ENCODE measurements around the gene GUCY2D.

The GUCY2D gene

DNA sequence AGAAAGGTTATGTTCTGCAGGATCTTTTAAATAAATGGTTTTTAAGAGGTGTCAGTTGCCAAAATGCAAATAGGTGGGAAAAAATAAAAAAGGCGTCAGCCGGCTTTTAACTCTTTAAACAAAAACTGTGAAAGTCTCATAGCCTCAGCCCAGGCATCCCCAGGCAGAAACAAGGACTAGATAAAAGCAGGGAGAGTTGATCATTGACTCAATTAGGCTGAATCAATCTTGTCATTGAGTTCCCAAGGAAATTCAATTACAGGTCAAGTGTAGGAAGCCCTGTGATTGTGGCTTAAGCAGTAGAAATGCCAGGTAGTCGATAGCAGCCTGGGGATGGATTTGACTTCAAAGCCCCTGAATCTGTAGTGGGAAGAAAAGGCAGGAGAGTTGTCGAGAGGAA lies 30.8 kb upstream of the GUCY2D start:
- no peak overlapping the region for H3K27ac ChIP-seq (ENCODE audit: low read length)
- H2AFZ ChIP-seq (ENCODE audit: low read depth, low read length) = no peak overlapping the region
- no peaks in the 10 kb centered on the region for H3K9me3 ChIP-seq (ENCODE audit: insufficient read depth, low read length)
- H3K79me2 ChIP-seq (ENCODE audit: low read length) = no peaks in the 10 kb centered on the region
- H3K4me2 ChIP-seq (ENCODE audit: low read length) = no peak overlapping the region
- no peak overlapping the region for H3K9ac ChIP-seq (ENCODE audit: low read length)
- H4K20me1 ChIP-seq (ENCODE audit: insufficient read depth, low read length) = no peaks in the 10 kb centered on the region
- no peaks in the 10 kb centered on the region; the same call in 1 of the 2 replicates for H3K27me3 ChIP-seq (ENCODE audit: low read depth, low read length)
- TF ChIP-seq EZH2phosphoT487 (IDR thresholded peaks at IDR 0.05; ENCODE audit: low read depth) = no peak
- TF ChIP-seq, protein P1, sequence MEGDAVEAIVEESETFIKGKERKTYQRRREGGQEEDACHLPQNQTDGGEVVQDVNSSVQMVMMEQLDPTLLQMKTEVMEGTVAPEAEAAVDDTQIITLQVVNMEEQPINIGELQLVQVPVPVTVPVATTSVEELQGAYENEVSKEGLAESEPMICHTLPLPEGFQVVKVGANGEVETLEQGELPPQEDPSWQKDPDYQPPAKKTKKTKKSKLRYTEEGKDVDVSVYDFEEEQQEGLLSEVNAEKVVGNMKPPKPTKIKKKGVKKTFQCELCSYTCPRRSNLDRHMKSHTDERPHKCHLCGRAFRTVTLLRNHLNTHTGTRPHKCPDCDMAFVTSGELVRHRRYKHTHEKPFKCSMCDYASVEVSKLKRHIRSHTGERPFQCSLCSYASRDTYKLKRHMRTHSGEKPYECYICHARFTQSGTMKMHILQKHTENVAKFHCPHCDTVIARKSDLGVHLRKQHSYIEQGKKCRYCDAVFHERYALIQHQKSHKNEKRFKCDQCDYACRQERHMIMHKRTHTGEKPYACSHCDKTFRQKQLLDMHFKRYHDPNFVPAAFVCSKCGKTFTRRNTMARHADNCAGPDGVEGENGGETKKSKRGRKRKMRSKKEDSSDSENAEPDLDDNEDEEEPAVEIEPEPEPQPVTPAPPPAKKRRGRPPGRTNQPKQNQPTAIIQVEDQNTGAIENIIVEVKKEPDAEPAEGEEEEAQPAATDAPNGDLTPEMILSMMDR (IDR thresholded peaks at IDR 0.05; ENCODE audit: low read depth, low read length) = no peak
- no peaks in the 10 kb centered on the region for H3K36me3 ChIP-seq (replicated peaks; ENCODE audit: low read depth, low read length)
- H3K4me1 ChIP-seq (ENCODE audit: low read length) = no peaks in the 10 kb centered on the region
- H3K4me3 ChIP-seq (ENCODE audit: low read length) = no peak overlapping the region

DNA sequence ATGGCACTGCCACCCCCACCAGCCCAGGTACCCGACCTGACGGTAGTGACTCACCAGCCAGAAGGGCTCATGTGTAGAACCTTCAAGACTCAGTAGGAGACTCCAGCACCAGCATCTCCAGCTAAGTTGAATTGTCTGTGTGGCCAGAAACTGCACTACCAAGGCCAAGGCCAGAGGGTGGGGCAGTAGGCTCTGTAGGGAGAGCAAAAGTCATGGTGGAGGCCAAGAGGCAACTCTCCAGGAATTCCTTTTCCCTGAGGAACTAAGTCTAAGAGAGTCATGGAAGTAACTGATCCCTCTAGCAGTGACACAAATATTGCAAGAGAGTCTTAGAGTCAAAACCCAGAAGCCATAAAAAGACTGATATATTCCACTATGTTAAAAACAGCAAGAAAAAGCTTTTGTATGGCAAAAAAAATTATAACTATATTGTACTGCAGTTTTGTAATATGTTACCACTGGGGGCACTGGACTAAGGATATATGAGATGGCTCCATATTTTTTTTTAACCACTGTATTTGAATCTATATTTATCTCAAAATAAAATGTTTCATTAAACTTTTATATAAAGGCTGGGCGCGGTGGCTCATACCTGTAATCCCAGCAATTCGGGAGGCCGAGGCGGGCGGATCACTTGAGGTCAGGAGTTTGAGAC lies 30.2 kb upstream of the GUCY2D start:
- Histone ChIP-seq H3K4me3 (ENCODE audit: low read length) (no peak overlapping the region), H3K27ac (ENCODE audit: low read length) (no peak overlapping the region), H3K4me1 (ENCODE audit: low read length) (no peaks in the 10 kb centered on the region), H3K79me2 (ENCODE audit: low read length) (no peaks in the 10 kb centered on the region), H3K36me3 (replicated peaks; ENCODE audit: low read depth, low read length) (no peaks in the 10 kb centered on the region), H3K27me3 (ENCODE audit: low read depth, low read length) (no peaks in the 10 kb centered on the region; the same call in 1 of the 2 replicates), H3K4me2 (ENCODE audit: low read length) (no peak overlapping the region), H2AFZ (ENCODE audit: low read depth, low read length) (no peak overlapping the region), H4K20me1 (ENCODE audit: insufficient read depth, low read length) (no peaks in the 10 kb centered on the region), H3K9ac (ENCODE audit: low read length) (no peak overlapping the region), H3K9me3 (ENCODE audit: insufficient read depth, low read length) (no peaks in the 10 kb centered on the region)
- TF ChIP-seq, protein P1 (IDR thresholded peaks at IDR 0.05; ENCODE audit: low read depth, low read length) = no peak
- no peak for TF ChIP-seq EZH2phosphoT487 (IDR thresholded peaks at IDR 0.05; ENCODE audit: low read depth)

DNA sequence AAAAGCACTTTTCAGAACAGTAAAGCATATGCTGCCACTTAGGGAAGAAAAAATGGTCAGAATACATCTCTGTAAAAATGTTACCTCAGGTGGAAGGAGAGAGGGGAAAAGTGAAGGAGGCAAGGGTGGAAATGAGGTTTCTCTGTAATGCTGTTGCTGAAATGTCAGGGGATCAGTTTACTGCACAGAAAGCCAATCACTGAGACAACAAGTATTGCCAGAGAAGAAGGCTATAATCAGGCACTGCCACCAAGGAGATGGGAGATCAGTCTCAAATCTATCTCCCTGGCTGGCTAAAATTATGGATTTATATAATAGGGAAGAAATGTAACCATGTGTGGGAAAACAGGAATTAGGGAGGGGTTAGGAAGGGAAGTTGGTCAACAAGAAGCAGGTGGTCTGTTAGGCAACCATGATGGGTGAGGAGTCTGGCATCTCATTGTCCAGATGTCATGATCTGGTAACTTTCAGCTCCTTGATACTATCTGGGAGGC lies 27.7 kb upstream of the GUCY2D start:
- no peaks in the 10 kb centered on the region for H3K4me1 ChIP-seq (ENCODE audit: low read length)
- H3K9me3 ChIP-seq (ENCODE audit: insufficient read depth, low read length) = no peaks in the 10 kb centered on the region
- no peak overlapping the region for H2AFZ ChIP-seq (ENCODE audit: low read depth, low read length)
- no peak overlapping the region for H3K4me2 ChIP-seq (ENCODE audit: low read length)
- no peaks in the 10 kb centered on the region for H3K79me2 ChIP-seq (ENCODE audit: low read length)
- H3K27ac ChIP-seq (ENCODE audit: low read length) = no peak overlapping the region
- no peak overlapping the region for H3K4me3 ChIP-seq (ENCODE audit: low read length)
- no peak for TF ChIP-seq EZH2phosphoT487 (IDR thresholded peaks at IDR 0.05; ENCODE audit: low read depth)
- TF ChIP-seq, protein P1 (IDR thresholded peaks at IDR 0.05; ENCODE audit: low read depth, low read length) = no peak
- no peak overlapping the region for H3K9ac ChIP-seq (ENCODE audit: low read length)
- no peaks in the 10 kb centered on the region; the same call in 1 of the 2 replicates for H3K27me3 ChIP-seq (ENCODE audit: low read depth, low read length)
- H3K36me3 ChIP-seq (replicated peaks; ENCODE audit: low read depth, low read length) = no peaks in the 10 kb centered on the region
- H4K20me1 ChIP-seq (ENCODE audit: insufficient read depth, low read length) = no peaks in the 10 kb centered on the region

DNA sequence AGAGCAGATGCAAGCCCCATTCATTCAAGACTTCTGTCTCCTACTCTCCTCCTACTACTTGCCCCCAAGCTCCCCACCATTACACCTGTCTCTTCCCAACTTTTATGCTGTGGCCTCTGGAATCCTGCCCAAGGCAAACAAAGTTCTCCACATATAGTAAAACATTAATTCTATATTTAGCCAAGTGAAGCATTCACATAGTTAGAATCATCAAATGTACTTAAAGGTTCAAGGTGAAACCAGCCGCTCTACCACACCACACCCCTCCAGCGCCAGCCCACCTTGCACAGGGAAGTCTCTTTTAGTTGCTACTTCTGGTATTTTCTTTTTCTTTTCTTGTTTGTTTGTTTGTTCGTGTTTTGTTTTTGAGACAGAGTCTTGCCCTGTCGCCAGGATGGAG lies 25.4 kb upstream of the GUCY2D start:
- no peak overlapping the region for H3K4me3 ChIP-seq (ENCODE audit: low read length)
- no peaks in the 10 kb centered on the region for H4K20me1 ChIP-seq (ENCODE audit: insufficient read depth, low read length)
- no peaks in the 10 kb centered on the region for H3K36me3 ChIP-seq (replicated peaks; ENCODE audit: low read depth, low read length)
- no peak overlapping the region for H3K9ac ChIP-seq (ENCODE audit: low read length)
- H3K27me3 ChIP-seq (ENCODE audit: low read depth, low read length) = no peaks in the 10 kb centered on the region; the same call in 1 of the 2 replicates
- no peaks in the 10 kb centered on the region for H3K9me3 ChIP-seq (ENCODE audit: insufficient read depth, low read length)
- no peak overlapping the region for H3K27ac ChIP-seq (ENCODE audit: low read length)
- H3K4me2 ChIP-seq (ENCODE audit: low read length) = no peak overlapping the region
- TF ChIP-seq EZH2phosphoT487 (IDR thresholded peaks at IDR 0.05; ENCODE audit: low read depth) = no peak
- TF ChIP-seq, protein P1 (IDR thresholded peaks at IDR 0.05; ENCODE audit: low read depth, low read length) = no peak
- H3K4me1 ChIP-seq (ENCODE audit: low read length) = no peaks in the 10 kb centered on the region
- H2AFZ ChIP-seq (ENCODE audit: low read depth, low read length) = no peak overlapping the region
- no peaks in the 10 kb centered on the region for H3K79me2 ChIP-seq (ENCODE audit: low read length)
